HG02885 (cell line): ENCODE measurements around the gene GRHPR.
"Not testable (repeated sequence)": the region's sequence is repeated elsewhere in the genome, so short reads cannot be mapped to it uniquely, and the experiment has no call there.

ENCODE experiments used
- ATAC-seq: cut with Tn5 transposase; IDR thresholded peaks from one replicate; pipeline ENCODE4 v1.9.1; 2021; ENCODE audit warnings: mild to moderate bottlenecking; ENCODE audit not compliant: unreplicated experiment, poor library complexity

GRHPR gene

GRCh38 chr9:37442556-37442955, 20.1 kb downstream of the GRHPR start:
- ATAC-seq, result no peak

GRCh38 chr9:37443566-37443965, 21.1 kb downstream of the GRHPR start:
- ATAC-seq, result no peak

- no peak for ATAC-seq
Observed at GRCh38 chr9:37444890-37445289, 22.4 kb downstream of the GRHPR start.

- no peak for ATAC-seq
Observed at GRCh38 chr9:37445832-37446231, 23.3 kb downstream of the GRHPR start.

GRCh38 chr9:37446401-37446800, 23.9 kb downstream of the GRHPR start:
- ATAC-seq, result no peak

- ATAC-seq, result no peak
Observed at GRCh38 chr9:37447111-37447510, 24.6 kb downstream of the GRHPR start.

- ATAC-seq, result no peak
Observed at GRCh38 chr9:37449862-37450632, 27.6 kb downstream of the GRHPR start.

- no peak for ATAC-seq
Observed at GRCh38 chr9:37451628-37452027, 29.1 kb downstream of the GRHPR start.

- no peak for ATAC-seq
Observed at GRCh38 chr9:37452611-37453010, 30.1 kb downstream of the GRHPR start.

GRCh38 chr9:37453827-37454226, 31.3 kb downstream of the GRHPR start:
- ATAC-seq, result no peak

- ATAC-seq, result no peak
Observed at GRCh38 chr9:37454238-37454637, 31.7 kb downstream of the GRHPR start.

- no peak for ATAC-seq
Observed at GRCh38 chr9:37455884-37456647, 33.6 kb downstream of the GRHPR start.

- ATAC-seq, result no peak
Observed at GRCh38 chr9:37456817-37457216, 34.3 kb downstream of the GRHPR start.

- ATAC-seq, result no peak
Observed at GRCh38 chr9:37464006-37464405, 41.5 kb downstream of the GRHPR start.

- peak; percentile 11 for ATAC-seq
Observed at GRCh38 chr9:37464426-37465248, 42.1 kb downstream of the GRHPR start.

- peak; percentile 82 for ATAC-seq
Observed at GRCh38 chr9:37465249-37466036, 42.9 kb downstream of the GRHPR start, which contains the start of gene ZBTB5. Gene ZBTB5 (minus strand): TSS chr9:37465450. CDS start chr9:37442551, 22,899 bp downstream.

- ATAC-seq, result peak; percentile 6
Observed at GRCh38 chr9:37466037-37466709, 43.7 kb downstream of the GRHPR start.

GRCh38 chr9:37467530-37467929, 45.0 kb downstream of the GRHPR start:
- not testable (repeated sequence) for ATAC-seq

GRCh38 chr9:37468620-37469019, 46.1 kb downstream of the GRHPR start:
- no peak for ATAC-seq
